Common myeloid progenitor, CD34-positive (primary cell): ENCODE measurements around the gene GFM2.
A peak's percentile ranks its signal among the peaks of the same experiment; 100 is the strongest.
"Not testable (repeated sequence)": the region's sequence is repeated elsewhere in the genome, so short reads cannot be mapped to it uniquely, and the experiment has no call there.

Experiments
- CTCF ChIA-PET: fragments of 350-600 bp; sonication (Branson Sonifier 250); formaldehyde crosslinking; loops from one replicate; lab custom pipeline; 2021; ENCODE audit warnings: antibody characterized with exemption; lab: Charles Lee
- POLR2A ChIA-PET: fragments of 350-600 bp; sonication (Branson Sonifier 250); formaldehyde crosslinking; loops from one replicate; lab custom pipeline; 2021; ENCODE audit warnings: antibody characterized with exemption; lab: Charles Lee
- DNase-seq, 3 donors: peaks; one replicate each; pipeline versions ENCODE4 v3.0.0 to v3.0.0-alpha.2; 2013
- H3K27ac ChIP-seq, 2 experiments: 1 replicate in 1 of 2; 2 replicates in 1 of 2; pipeline ENCODE4 v1.7.0; 2013; ENCODE audit warnings: inconsistent platforms in 2 of 2, low read length in 2 of 2, mild to moderate bottlenecking in 2 of 2, low read depth in 1 of 2, moderate library complexity in 1 of 2; ENCODE audit not compliant: severe bottlenecking in 2 of 2, insufficient read depth in 1 of 2, poor library complexity in 1 of 2
- H3K27me3 ChIP-seq, 5 experiments: replicated peaks in 2 of 5; 1 replicate in 3 of 5; 2 replicates in 2 of 5; pipeline versions ENCODE4 v1.6.1 to v1.7.0; 2013; ENCODE audit warnings: low read length in 4 of 5, mild to moderate bottlenecking in 2 of 5, moderate library complexity in 2 of 5, inconsistent platforms in 1 of 5; ENCODE audit not compliant: insufficient read depth in 5 of 5, control insufficient read depth in 4 of 5
- H3K36me3 ChIP-seq, 4 experiments: 1 replicate in 2 of 4; 2 replicates in 2 of 4; pipeline versions ENCODE4 v1.6.1 to v1.7.0; 2013; ENCODE audit warnings: low read length in 3 of 4, control low read depth in 1 of 4, mild to moderate bottlenecking in 1 of 4; ENCODE audit not compliant: control insufficient read depth in 4 of 4, insufficient read depth in 4 of 4
- H3K4me1 ChIP-seq, 4 experiments: 1 replicate in 3 of 4; 2 replicates in 1 of 4; pipeline versions ENCODE4 v1.6.1 to v1.7.1; 2013; ENCODE audit warnings: low read length in 3 of 4, mild to moderate bottlenecking in 3 of 4, control low read depth in 1 of 4, inconsistent platforms in 1 of 4, moderate library complexity in 1 of 4; ENCODE audit not compliant: control insufficient read depth in 4 of 4, insufficient read depth in 4 of 4; ENCODE audit errors: control extremely low read depth in 1 of 4
- H3K4me3 ChIP-seq, 7 experiments: 1 replicate in 4 of 7; 2 replicates in 3 of 7; pipeline versions ENCODE4 v1.5.1 to v1.7.0; 2013; ENCODE audit warnings: mild to moderate bottlenecking in 7 of 7, low read length in 6 of 7, moderate library complexity in 6 of 7, inconsistent platforms in 2 of 7, low read depth in 2 of 7, control low read depth in 1 of 7; ENCODE audit not compliant: insufficient read depth in 4 of 7, control insufficient read depth in 1 of 7; ENCODE audit errors: extremely low read depth in 1 of 7
- H3K9me3 ChIP-seq, 5 experiments: 1 replicate in 4 of 5; 2 replicates in 1 of 5; pipeline versions ENCODE4 v1.6.1 to v1.7.1; 2013; ENCODE audit warnings: low read length in 4 of 5, mild to moderate bottlenecking in 2 of 5, inconsistent platforms in 1 of 5, low read depth in 1 of 5, moderate library complexity in 1 of 5; ENCODE audit not compliant: control insufficient read depth in 4 of 5, insufficient read depth in 2 of 5; ENCODE audit errors: control extremely low read depth in 1 of 5
- WGBS: methylation state at CpG from one replicate; pipeline ENCODE4 v1.1.5; 2013; ENCODE audit not compliant: insufficient coverage; 5-methylcytosine and 5-hydroxymethylcytosine counted together

GFM2 gene

GRCh38 chr5:74684900-74685851 lies 81.7 kb downstream of the GFM2 start, which contains the start of gene HEXB:
HEXB (plus strand) TSS chr5:74685233; CDS start chr5:74685261, 28 bp downstream.
- Histone ChIP-seq H3K27me3 (no peaks in the 10 kb centered on the region), H3K27ac (peak within 1 kb of the TSS; percentile 33 to 83), H3K4me3 (peak within 1 kb of the TSS; percentile 56 to 95 (median 92)), H3K9me3 (no peaks in the 10 kb centered on the region), H3K4me1 (peaks cover 0 to 20% (median 19%) of the 10 kb centered on the region in 4 experiments), H3K36me3 (peaks cover 2 to 16% (median 4%) of the 10 kb centered on the region in 4 experiments)
- ChIA-PET CTCF (interaction anchor here (1.1 to 2.1 kb wide), 3 partner anchors 12 to 36 kb away, joined by 3 to 9 read pairs (median 6); no protein-coding TSS in a partner anchor), POLR2A (no interaction called here)
- 5% methylated on average over 54 of the region's 78 CpGs for WGBS
- DNase-seq, result peak; percentile 87 to 93 (median 89)

- Histone ChIP-seq H3K4me1 (peaks cover 0 to 4% (median 0%) of the 10 kb centered on the region in 4 experiments), H3K36me3 (no peaks in the 10 kb centered on the region), H3K9me3 (no peaks in the 10 kb centered on the region), H3K27me3 (no peaks in the 10 kb centered on the region), H3K4me3 (no peak overlapping the region), H3K27ac (no peak overlapping the region)
- ChIA-PET POLR2A (no interaction called here), CTCF (no interaction called here)
- WGBS, result 93% methylated on average over 2 of the region's 4 CpGs
- peak in 2 of 3 donors; percentile 16 to 21 for DNase-seq
Observed at GRCh38 chr5:74679966-74680365, 87.0 kb downstream of the GFM2 start.

- H3K27ac ChIP-seq, H3K27me3 ChIP-seq, CTCF ChIA-PET, POLR2A ChIA-PET, DNase-seq, H3K36me3 ChIP-seq, H3K9me3 ChIP-seq, H3K4me3 ChIP-seq, H3K4me1 ChIP-seq: not testable (repeated sequence)
- WGBS, result 93% methylated on average over 3 of the region's 3 CpGs
Observed at GRCh38 chr5:74679300-74679699, 87.6 kb downstream of the GFM2 start.

- DNase-seq, CTCF ChIA-PET, H3K4me3 ChIP-seq, POLR2A ChIA-PET, H3K9me3 ChIP-seq, H3K4me1 ChIP-seq, H3K27me3 ChIP-seq, H3K36me3 ChIP-seq, H3K27ac ChIP-seq: not testable (repeated sequence)
- WGBS, result no CpG with 5 or more reads among the region's 3 CpGs
Observed at GRCh38 chr5:74678123-74678522, 88.8 kb downstream of the GFM2 start.

GRCh38 chr5:74676466-74676865 lies 90.5 kb downstream of the GFM2 start:
- H3K4me1 ChIP-seq, H3K4me3 ChIP-seq, POLR2A ChIA-PET, H3K27me3 ChIP-seq, H3K9me3 ChIP-seq, H3K27ac ChIP-seq, DNase-seq, H3K36me3 ChIP-seq: not testable (repeated sequence)
- CTCF ChIA-PET, result interaction anchor here (1.2 to 1.8 kb wide), 3 partner anchors 13 to 17 kb away, joined by 3 to 7 read pairs (median 4); no protein-coding TSS in a partner anchor
- WGBS, result 100% methylated on average over 3 of the region's 6 CpGs

- no peaks in the 10 kb centered on the region for H3K27me3 ChIP-seq
- H3K9me3 ChIP-seq, result peaks cover 0 to 7% (median 0%) of the 10 kb centered on the region in 5 experiments
- DNase-seq, result peak; percentile 49 to 75 (median 72)
- peaks cover 0 to 4% (median 0%) of the 10 kb centered on the region in 4 experiments for H3K4me1 ChIP-seq
- CTCF ChIA-PET, result interaction anchor here (0.8 to 2.8 kb wide), 14 partner anchors 9 to 771 kb away, joined by 3 to 20 read pairs (median 3); partner anchors contain the start of gene HEXB
- no peak overlapping the region for H3K27ac ChIP-seq
- H3K4me3 ChIP-seq, result peak overlapping the region in 1 of 7 experiments; percentile 42
- H3K36me3 ChIP-seq, result no peaks in the 10 kb centered on the region
- POLR2A ChIA-PET, result interaction anchor here (0.6 kb wide), 1 partner anchor 696 kb away, joined by 3 read pairs; no protein-coding TSS in a partner anchor
- 72% methylated on average over 5 of the region's 6 CpGs for WGBS
Observed at GRCh38 chr5:74673011-74673790, 93.7 kb downstream of the GFM2 start.
